ENCODE measurements around the gene MCU. TPM values are rescaled to one million over a fixed set of nuclear protein-coding genes. Genes with fewer than 3 reads are reported as not detected.

The MCU gene
- total RNA-seq, 1 donor from 2014 or later = 31.4 TPM

DNA sequence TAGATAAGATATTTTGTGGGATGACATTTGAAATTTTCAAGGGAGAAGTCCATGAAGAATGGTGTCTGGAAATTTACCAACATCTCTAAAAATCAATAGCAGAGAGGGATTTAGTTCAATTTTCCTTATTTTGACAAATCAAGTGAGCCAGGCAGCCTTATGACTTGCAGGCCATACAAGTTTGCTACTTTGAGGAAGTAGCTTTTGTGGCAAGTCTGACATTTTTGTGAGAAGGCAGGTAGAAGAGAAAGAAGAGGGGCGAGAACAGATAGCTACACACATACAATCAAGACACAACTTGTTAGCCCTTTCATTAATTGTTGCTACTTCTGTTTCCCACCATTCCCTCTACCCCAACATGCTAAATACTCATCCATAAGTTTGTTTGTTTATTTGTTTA lies 127.1 kb downstream of the MCU start:
- H3K36me3 Mint-ChIP-seq (ENCODE audit: unreplicated experiment) = peaks cover 9% of the 10 kb centered on the region
- peaks cover 18% of the 10 kb centered on the region for H3K4me1 Mint-ChIP-seq (ENCODE audit: unreplicated experiment)

DNA sequence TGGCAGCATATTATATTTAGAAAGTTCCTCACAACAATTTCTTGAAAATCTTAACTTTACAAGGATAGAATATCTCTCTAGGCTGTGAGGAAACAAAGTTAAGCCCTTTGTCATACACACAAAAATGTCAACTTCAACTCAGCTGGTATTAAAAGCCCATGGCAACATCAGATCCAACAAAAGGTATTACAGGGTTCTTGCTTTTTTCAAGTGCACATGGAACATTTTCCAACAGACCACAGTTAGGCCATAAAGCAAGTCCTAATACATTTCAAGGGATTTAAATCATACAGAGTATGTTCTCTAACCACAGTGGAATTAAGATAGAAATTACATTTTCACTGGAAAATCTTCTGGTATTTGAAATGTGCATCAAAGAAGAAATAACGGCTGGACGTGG lies 129.7 kb downstream of the MCU start:
- H3K4me3 Mint-ChIP-seq (ENCODE audit: unreplicated experiment) = no peak overlapping the region
- H3K36me3 Mint-ChIP-seq (ENCODE audit: unreplicated experiment) = peaks cover 9% of the 10 kb centered on the region
- peaks cover 8% of the 10 kb centered on the region for H3K9me3 Mint-ChIP-seq (ENCODE audit: unreplicated experiment)
- peaks cover 9% of the 10 kb centered on the region for H3K4me1 Mint-ChIP-seq (ENCODE audit: unreplicated experiment)
- TF ChIP-seq, protein P1, sequence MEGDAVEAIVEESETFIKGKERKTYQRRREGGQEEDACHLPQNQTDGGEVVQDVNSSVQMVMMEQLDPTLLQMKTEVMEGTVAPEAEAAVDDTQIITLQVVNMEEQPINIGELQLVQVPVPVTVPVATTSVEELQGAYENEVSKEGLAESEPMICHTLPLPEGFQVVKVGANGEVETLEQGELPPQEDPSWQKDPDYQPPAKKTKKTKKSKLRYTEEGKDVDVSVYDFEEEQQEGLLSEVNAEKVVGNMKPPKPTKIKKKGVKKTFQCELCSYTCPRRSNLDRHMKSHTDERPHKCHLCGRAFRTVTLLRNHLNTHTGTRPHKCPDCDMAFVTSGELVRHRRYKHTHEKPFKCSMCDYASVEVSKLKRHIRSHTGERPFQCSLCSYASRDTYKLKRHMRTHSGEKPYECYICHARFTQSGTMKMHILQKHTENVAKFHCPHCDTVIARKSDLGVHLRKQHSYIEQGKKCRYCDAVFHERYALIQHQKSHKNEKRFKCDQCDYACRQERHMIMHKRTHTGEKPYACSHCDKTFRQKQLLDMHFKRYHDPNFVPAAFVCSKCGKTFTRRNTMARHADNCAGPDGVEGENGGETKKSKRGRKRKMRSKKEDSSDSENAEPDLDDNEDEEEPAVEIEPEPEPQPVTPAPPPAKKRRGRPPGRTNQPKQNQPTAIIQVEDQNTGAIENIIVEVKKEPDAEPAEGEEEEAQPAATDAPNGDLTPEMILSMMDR (IDR thresholded peaks at IDR 0.05) = no peak
- no peak for DNase-seq (ENCODE audit: extremely low spot score, unreplicated experiment)
- H3K27ac Mint-ChIP-seq (ENCODE audit: unreplicated experiment) = no peak overlapping the region
- no peaks in the 10 kb centered on the region for H3K27me3 Mint-ChIP-seq (ENCODE audit: unreplicated experiment)

More for the DNA sequence above, 127.1 kb downstream of the MCU start:
- Mint-ChIP-seq H3K27ac (ENCODE audit: unreplicated experiment) (no peak overlapping the region), H3K4me3 (ENCODE audit: unreplicated experiment) (no peak overlapping the region), H3K27me3 (ENCODE audit: unreplicated experiment) (no peaks in the 10 kb centered on the region), H3K9me3 (ENCODE audit: unreplicated experiment) (peaks cover 8% of the 10 kb centered on the region)
- TF ChIP-seq, protein P1 (IDR thresholded peaks at IDR 0.05) = no peak
- DNase-seq (ENCODE audit: extremely low spot score, unreplicated experiment) = no peak

DNA sequence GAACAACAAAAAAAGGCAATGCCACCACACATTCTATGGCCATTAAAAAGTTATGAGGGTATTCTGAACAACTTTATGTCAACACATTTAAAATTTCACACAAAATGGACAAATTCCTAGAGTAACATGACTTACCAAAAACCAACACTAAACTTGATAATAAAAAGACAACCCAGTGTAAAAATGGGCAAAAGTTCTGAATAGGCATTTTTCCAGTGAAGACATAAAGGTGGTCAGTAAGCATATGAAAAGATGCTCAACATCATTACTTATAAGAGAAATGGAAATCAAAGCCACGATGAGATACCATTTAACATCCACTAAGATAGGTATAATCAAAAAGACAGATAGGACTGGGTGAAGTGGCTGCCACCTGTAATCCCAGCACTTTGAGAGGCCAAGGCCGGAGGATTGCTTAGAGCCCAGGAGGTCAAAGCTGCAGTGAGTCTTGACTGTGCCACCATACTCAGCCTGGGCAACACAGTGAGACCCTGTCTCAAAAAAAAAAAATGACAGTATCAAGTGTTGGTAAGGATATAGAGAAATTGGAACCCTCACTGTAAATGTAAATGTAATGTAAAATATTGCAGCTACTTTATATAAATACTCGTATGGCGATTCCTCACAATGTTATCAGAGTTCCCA lies 130.5 kb downstream of the MCU start:
- Mint-ChIP-seq H3K4me1 (ENCODE audit: unreplicated experiment) (peaks cover 9% of the 10 kb centered on the region), H3K9me3 (ENCODE audit: unreplicated experiment) (peaks cover 8% of the 10 kb centered on the region), H3K27me3 (ENCODE audit: unreplicated experiment) (no peaks in the 10 kb centered on the region), H3K27ac (ENCODE audit: unreplicated experiment) (no peak overlapping the region), H3K36me3 (ENCODE audit: unreplicated experiment) (peaks cover 9% of the 10 kb centered on the region), H3K4me3 (ENCODE audit: unreplicated experiment) (no peak overlapping the region)
- no peak for DNase-seq (ENCODE audit: extremely low spot score, unreplicated experiment)
- TF ChIP-seq, protein P1 (IDR thresholded peaks at IDR 0.05) = no peak

DNA sequence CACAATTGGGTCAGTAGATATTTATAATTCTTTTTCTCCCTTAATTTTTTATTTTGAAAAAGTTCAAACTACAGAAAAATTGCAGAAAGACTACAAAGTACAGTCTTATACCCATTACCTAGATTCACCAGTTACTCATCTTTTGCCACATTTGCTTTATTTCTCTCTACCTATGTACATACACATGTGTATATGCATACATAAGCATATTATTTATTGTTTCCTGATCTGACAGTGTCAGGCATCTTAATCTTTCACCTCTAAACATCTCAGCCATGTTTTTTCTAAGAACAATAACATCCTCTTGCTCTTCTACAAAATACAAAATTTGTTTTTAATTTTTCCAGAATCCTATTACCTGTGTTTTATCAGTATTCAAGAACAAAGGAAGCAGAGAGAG lies 133.2 kb downstream of the MCU start:
- H3K9me3 Mint-ChIP-seq (ENCODE audit: unreplicated experiment) = peaks cover 8% of the 10 kb centered on the region
- no peak overlapping the region for H3K4me3 Mint-ChIP-seq (ENCODE audit: unreplicated experiment)
- peaks cover 4% of the 10 kb centered on the region for H3K4me1 Mint-ChIP-seq (ENCODE audit: unreplicated experiment)
- H3K27me3 Mint-ChIP-seq (ENCODE audit: unreplicated experiment) = no peaks in the 10 kb centered on the region
- no peak overlapping the region for H3K27ac Mint-ChIP-seq (ENCODE audit: unreplicated experiment)
- peaks cover 9% of the 10 kb centered on the region for H3K36me3 Mint-ChIP-seq (ENCODE audit: unreplicated experiment)
- TF ChIP-seq, protein P1 (IDR thresholded peaks at IDR 0.05) = no peak
- no peak for DNase-seq (ENCODE audit: extremely low spot score, unreplicated experiment)

DNA sequence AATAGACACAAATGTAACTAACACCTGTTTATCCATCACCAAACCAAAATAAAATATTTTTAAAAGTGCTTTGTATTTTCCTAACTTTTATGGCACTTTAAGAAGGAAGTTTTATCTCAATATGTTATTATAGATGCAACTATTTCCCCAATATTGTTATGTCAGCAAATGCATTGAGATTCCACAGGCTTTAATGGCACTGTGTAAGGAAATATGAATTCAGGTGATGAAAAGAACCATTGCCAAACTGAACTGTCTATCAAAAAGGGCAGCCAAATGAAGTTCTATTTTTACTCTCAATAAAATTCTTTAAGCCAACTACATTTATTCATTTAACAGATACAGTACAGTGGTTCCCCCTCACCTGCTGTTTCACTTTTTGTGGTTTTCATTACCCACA lies 134.4 kb downstream of the MCU start:
- TF ChIP-seq, protein P1 (IDR thresholded peaks at IDR 0.05) = no peak
- DNase-seq (ENCODE audit: extremely low spot score, unreplicated experiment) = no peak
- H3K9me3 Mint-ChIP-seq (ENCODE audit: unreplicated experiment) = peaks cover 8% of the 10 kb centered on the region
- no peak overlapping the region for H3K4me3 Mint-ChIP-seq (ENCODE audit: unreplicated experiment)
- H3K4me1 Mint-ChIP-seq (ENCODE audit: unreplicated experiment) = peaks cover 7% of the 10 kb centered on the region
- H3K27me3 Mint-ChIP-seq (ENCODE audit: unreplicated experiment) = no peaks in the 10 kb centered on the region
- H3K36me3 Mint-ChIP-seq (ENCODE audit: unreplicated experiment) = peaks cover 7% of the 10 kb centered on the region
- no peak overlapping the region for H3K27ac Mint-ChIP-seq (ENCODE audit: unreplicated experiment)
